Left cardiac atrium (tissue), 4 donors: ENCODE measurements around the gene RAB6A. TPM values are rescaled to one million over a fixed set of nuclear protein-coding genes. Genes with fewer than 3 reads are reported as not detected.
"Not testable (repeated sequence)": the region's sequence is repeated elsewhere in the genome, so short reads cannot be mapped to it uniquely, and the experiment has no call there.

Experiments used
- ATAC-seq, 2 donors: fragments of 200-7000 bp; cut with Tn5 transposase; one replicate each; pipeline ENCODE4 v1.9.1; 2020; ENCODE audit warnings: mild to moderate bottlenecking in 2 of 2, moderate library complexity in 2 of 2
- DNase-seq: peaks from one replicate; pipeline ENCODE4 v3.0.0-alpha.2; 2020
- intact Hi-C, 2 donors: fragments of 100-400 bp; cut with DNase I; formaldehyde crosslinking; loops; one replicate each; pipeline versions ENCODE4 v1.14.1 to v1.15.1; 2022 to 2023
- long read RNA-seq: library from polyadenylated mRNA; unstranded; transcript quantifications from one replicate; pipeline ENCODE4 v2.0.0, GENCODE V29; 2021
- total RNA-seq, 2 donors: library from RNA; stranded (reverse); fragmentation: NEBNext Ultra II Directional; extraction: Animal tissue kit (Norgen Biotek cat#: 25700); gene quantifications; one replicate each; pipeline ENCODE4 v1.2.1, GENCODE V29; 2021
- donor health status: DM: no; HTN: yes; CAD: no.
- donor health status: DM: no; HTN: yes; CAD: no; lungs with severe emphysema.
- donor health status: DM: yes; HTN: yes; CAD: no.
- donor health status: Dilated cardiomyopathy.

RAB6A gene
- total RNA-seq: 100 to 1,000 TPM; 100 to 134 TPM
- long read RNA-seq, transcript RAB6A-201 (8 exons, 3,389 nt): major isoform, 20 of 55 reads
- long read RNA-seq, transcript RAB6A-202 (8 exons, 3,085 nt): minor isoform, 14 of 55 reads
- long read RNA-seq, partial matches to known transcripts: 4 of 55 reads
- long read RNA-seq, other reads (novel, unspliced or antisense): 16 of 55 reads

- intact Hi-C loops: loop anchor here in 1 of 2 donors (1.0 kb wide), 1 partner anchor 18 kb away; no protein-coding TSS in a partner anchor
- peak; percentile 100 for DNase-seq
- ATAC-seq: peak; percentile 95 to 96
Observed at GRCh38 chr11:73760679-73761402, at the start of gene RAB6A. RAB6A (minus strand) TSS chr11:73761074; CDS start chr11:73760635, 439 bp downstream.

DNA sequence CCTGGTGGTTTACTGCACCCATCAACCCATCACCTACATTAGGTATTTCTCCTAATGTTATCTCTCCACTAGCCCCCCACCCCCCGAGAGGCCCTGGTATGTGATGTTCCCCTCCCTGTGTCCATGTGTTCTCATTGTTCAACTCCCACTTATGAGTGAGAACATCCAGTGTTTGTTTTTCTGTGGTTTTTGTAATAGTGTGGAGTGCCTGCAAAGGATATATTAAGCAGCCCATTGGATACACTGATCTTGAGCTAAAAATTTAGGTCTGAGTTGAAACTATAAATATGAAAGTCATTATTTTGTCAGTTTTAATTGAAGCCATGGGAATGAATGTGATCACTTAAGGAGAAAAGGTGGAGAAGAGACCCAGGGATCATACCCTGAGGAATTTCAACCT, 49.8 kb upstream of the RAB6A start:
- intact Hi-C loops: no loop called here
- no peak for DNase-seq
- no peak for ATAC-seq

DNA sequence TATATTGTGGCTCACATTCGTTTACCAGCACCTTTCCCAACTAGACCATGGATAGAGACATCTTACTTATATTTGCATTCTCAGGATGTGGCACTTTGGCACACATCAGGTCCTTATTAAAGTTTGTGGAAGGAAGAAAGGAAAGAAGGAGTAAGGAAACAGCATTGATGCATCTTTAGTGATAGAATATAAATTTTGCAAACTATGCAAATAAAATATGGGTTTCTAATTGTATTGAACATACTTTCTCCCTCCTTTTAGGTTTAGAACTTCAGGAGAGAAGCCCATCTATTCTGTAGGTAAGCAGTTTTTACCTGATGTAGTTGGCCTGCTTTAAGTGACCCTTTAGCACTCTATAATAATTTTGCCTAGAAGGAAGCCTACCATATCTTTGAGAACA, 47.2 kb upstream of the RAB6A start:
- ATAC-seq: no peak
- intact Hi-C loops: no loop called here

DNA sequence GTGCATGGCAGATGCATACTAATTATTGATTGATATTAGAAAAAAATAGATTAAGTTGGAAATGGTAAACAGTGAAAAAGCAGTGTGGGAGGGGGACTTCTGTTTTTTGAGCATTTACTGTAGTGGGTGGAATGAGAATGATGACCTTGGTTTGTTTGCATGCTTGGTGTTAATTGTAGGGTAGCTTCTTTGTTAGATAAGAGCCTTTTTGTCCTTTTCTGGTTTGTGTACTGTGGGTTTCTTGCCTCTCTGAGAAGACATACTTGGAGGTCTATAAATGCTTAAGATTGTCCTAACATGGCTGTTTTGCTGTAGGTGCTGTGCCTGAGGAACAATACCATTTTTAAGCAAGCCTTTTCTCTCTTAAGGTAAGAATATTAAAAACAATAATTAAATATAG, 43.8 kb upstream of the RAB6A start:
- no peak for DNase-seq
- intact Hi-C loops: no loop called here
- no peak for ATAC-seq

More for the DNA sequence above, 47.2 kb upstream of the RAB6A start:
- no peak for DNase-seq

DNA sequence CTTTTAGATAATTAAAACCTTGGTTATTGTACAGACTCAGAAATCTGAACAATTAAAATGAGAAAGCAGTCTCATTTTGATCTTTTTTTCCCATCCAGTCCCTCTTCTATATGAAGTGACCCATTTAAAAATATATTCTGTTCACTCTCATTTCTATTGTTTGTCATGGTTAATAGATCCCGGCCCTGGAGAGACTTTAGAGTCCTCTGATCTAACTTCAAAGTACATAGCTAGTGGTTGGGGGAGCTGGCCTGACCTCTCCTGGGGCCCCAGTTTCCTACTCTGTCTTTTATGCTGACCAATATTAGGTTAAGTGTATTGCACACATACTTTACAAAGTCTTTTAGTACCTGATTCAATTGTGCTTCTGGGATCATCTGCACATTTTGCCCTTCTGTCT, 40.3 kb upstream of the RAB6A start:
- no peak for DNase-seq
- intact Hi-C loops: no loop called here
- ATAC-seq: no peak

GRCh38 chr11:73800276-73800806, 39.5 kb upstream of the RAB6A start:
- DNase-seq: no peak
- intact Hi-C loops: no loop called here
- peak in 1 of 2 donors; percentile 31 for ATAC-seq

DNA sequence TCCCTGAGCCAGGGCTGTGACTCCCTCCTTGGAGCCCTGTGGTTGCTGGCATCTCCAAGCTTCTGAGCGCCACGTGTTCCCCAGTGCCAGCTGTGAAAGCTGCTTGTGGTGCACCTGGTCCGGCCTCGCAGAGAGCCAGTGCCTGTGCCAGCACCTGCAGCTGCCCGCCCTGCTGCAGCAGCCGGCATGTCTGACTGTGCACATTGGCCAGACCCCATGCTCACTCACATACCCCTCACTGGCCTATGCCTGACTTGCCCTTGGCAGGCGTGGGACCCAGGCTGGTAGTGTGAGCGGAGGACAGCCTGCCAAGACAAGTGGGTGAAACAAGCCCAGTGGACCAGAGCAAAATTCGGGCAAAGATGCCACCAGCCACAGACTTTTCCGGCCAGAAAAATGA, 36.6 kb upstream of the RAB6A start:
- ATAC-seq: peak in 1 of 2 donors; percentile 37
- intact Hi-C loops: no loop called here
- DNase-seq: no peak

DNA sequence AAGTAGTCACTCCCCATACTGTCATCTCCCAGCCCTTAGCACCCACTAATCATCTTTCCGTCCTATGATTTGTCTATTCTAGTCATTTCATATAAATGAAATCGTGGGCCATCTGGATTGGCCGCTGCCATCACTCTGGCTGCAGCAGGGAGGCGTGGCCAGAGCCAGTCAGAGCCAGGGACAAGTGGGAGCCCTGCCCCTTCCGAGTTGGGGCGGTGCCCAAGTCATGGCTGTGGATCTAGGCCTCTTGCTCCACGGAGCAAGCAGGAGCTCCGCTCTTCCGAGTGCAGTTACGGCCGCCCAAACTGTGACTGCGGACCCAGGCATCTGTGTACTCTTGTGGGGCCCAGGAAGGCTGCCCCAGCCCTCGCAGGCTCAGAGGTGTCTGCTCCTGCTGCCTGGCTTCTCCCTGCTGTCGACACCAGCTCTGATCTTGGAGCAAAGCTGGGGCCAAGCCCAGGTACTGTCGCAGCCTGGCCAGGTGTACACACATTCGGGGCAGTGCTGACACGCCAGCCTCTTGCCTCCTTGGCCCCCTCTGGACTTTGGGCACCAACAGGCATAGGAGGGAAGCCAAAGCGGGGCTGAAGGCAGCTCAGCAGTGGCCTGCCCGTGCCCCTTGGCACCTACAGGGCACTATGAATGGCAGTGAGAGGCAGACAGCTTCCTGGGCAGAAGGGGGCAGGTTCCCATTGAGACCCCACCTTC, 35.2 kb upstream of the RAB6A start:
- DNase-seq (peak; percentile 38), ATAC-seq (peak; percentile 74 to 80)
- intact Hi-C loops: no loop called here

DNA sequence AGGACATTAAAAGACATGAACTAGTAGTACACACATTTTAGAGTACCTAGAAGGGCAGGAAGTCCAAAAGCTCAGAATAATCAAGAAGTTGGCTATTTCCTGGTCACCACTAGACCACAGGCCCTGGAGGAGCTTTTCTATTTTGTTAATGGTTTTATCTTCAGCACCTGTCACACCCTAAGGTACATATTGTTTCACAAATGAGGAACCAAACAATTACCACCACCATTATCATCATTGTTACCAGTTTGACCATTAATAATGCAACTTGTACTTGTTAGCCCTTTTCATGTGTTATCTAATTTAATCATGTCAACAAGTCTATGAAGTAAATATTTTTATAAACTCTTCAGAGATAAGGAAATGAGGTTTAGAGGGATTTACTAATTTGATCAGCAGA, 31.7 kb upstream of the RAB6A start:
- ATAC-seq (no peak), DNase-seq (no peak)
- intact Hi-C loops: no loop called here

GRCh38 chr11:73789279-73789670, 28.4 kb upstream of the RAB6A start:
- no peak for ATAC-seq
- no peak for DNase-seq
- intact Hi-C loops: loop anchor here in 1 of 2 donors (10.0 kb wide), 1 partner anchor 86 kb away; the partner anchor contains the start of genes COA4 and PAAF1

GRCh38 chr11:73787643-73788558, 27.0 kb upstream of the RAB6A start, which contains the start of gene MRPL48:
MRPL48 (plus strand) TSS chr11:73787874; CDS start chr11:73787972, 98 bp downstream.
- intact Hi-C loops: loop anchor here in 1 of 2 donors (10.0 kb wide), 1 partner anchor 87 kb away; the partner anchor contains the start of genes COA4 and PAAF1
- ATAC-seq (peak; percentile 99), DNase-seq (peak; percentile 94)

DNA sequence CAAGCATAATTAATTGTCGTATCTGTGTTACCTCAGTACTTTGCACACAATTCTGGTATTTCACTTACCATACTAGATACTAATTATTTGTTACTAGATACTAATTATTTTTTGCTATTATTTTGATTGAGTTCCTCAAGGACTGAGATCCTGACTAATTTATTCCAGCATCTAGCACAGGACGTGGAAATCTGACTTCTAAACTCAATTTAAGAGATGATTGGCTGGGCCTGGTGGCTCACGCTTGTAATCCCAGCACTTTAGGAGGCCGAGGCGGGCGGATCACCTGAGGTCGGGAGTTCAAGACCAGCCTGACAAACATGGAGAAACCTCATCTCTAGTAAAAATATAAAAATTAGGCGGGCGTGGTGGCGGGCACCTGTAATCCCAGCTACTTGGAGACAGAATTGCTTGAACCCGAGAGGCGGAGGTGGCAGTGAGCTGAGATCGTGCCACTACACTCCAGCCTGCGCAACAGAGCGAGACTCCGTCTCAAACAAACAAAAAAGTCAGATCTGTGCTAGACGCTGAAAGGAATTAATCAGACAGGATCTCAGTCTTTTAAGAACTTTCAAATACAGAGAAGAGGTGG, 26.3 kb upstream of the RAB6A start:
- no peak for ATAC-seq
- intact Hi-C loops: loop anchor here in 1 of 2 donors (10.0 kb wide), 1 partner anchor 88 kb away; the partner anchor contains the start of genes COA4 and PAAF1
- no peak for DNase-seq

- intact Hi-C loops: loop anchor here in 1 of 2 donors (10.0 kb wide), 1 partner anchor 89 kb away; the partner anchor contains the start of genes COA4 and PAAF1
- not testable (repeated sequence) for ATAC-seq, DNase-seq
Observed at GRCh38 chr11:73785467-73785866, 24.6 kb upstream of the RAB6A start.

DNA sequence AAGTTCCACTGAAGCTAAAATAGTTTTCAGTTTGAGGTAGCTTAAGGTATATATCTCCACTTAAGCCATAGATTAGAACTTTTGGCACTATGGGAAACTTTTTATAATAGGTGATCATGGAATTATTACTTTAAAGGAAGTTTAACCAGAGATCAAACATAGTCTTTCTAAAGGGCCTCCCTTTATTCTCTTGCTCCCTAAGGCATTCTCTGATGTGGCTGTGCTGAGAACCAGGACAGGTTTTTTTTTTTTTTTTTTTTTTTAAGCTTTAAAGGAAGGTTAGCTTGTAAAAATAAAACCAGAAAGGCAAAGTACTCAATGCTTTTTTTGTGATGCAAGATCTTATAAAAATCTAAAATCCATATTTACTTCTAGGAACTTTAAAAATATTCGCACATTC, 23.9 kb upstream of the RAB6A start:
- DNase-seq (no peak), ATAC-seq (no peak)
- intact Hi-C loops: loop anchor here in 1 of 2 donors (10.0 kb wide), 1 partner anchor 90 kb away; the partner anchor contains the start of genes COA4 and PAAF1

DNA sequence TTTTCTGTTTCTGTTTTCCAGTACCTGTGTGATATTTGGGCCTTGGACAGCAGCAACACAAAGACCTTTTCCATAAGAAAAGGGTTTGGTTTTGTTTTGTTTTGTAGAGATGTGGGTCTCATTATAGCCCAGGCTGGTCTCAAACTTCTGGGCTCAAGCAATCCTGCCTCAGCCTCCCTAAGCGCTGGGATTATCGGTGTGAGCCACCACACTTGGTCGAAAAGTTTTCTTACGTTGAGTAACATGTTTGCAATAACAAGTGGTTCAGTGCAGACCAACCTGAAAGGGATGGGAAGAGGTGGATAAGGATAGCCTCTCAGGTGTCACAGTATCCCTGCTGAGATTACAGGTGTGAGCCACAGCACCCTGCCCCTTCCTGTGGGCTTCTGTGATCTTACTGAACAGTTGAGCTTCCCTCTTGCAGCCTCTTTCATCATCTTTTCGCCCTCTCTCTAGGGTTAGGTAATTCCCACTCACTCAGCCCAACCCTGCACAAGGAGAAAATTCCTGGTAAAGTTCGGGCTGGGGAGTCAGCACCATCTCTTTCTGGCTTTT, 23.3 kb upstream of the RAB6A start:
- ATAC-seq (no peak), DNase-seq (no peak)
- intact Hi-C loops: loop anchor here in 1 of 2 donors (10.0 kb wide), 1 partner anchor 91 kb away; the partner anchor contains the start of genes COA4 and PAAF1

DNA sequence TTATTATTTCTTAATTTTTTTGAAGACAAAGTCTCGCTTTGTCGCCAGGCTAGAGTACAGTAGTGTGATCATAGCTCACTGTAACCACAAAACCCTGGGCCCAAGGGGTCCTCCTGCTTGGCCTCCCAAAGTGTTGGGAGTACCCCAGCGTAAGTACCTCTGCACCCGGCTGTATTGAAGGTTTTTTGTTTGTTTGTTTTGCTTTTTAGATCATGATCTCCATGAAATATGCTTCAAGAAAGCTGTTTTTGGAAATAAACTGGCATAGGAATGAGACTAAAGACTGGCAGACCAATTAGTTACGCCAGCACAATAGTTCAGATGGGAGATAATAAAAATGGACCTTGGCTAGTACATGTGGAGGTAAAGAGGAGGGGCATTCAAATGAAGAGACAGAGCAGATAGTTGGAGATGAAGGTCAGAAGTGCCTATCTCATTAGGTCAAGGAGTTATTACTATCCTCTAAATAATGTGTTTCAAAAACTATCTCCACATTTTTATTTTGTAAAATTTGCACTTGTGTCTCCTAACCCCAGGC, 22.7 kb upstream of the RAB6A start:
- intact Hi-C loops: loop anchor here in 1 of 2 donors (10.0 kb wide), 1 partner anchor 91 kb away; the partner anchor contains the start of genes COA4 and PAAF1
- ATAC-seq (no peak), DNase-seq (no peak)

DNA sequence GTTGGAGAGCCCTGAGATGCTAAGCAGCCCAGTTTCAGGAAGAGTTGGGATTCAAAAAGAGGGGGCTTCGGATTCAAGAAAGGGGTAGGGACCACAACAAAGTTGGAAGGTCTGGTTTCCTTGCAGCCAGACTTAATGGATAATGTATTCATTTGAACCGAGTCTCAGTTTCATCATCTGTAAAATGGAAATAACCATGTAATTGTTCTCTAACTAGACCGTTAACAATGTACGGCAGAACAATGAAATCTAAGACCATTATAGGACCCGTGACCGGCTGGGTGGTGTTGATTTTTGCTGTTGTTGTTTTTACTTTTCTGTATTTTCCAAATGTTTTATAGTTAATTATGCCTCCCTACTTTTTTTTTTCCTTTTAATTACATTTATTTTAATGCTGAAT, 20.4 kb upstream of the RAB6A start:
- DNase-seq (no peak), ATAC-seq (no peak)
- intact Hi-C loops: loop anchor here in 1 of 2 donors (10.0 kb wide), 1 partner anchor 93 kb away; the partner anchor contains the start of genes COA4 and PAAF1
